ENCODE data around the gene NCAM2.

Gene NCAM2

GRCh38 chr21:21028275-21028820, 30.1 kb downstream of the NCAM2 start:
- DNase-seq (ENCODE audit: low spot score): no peak

DNA sequence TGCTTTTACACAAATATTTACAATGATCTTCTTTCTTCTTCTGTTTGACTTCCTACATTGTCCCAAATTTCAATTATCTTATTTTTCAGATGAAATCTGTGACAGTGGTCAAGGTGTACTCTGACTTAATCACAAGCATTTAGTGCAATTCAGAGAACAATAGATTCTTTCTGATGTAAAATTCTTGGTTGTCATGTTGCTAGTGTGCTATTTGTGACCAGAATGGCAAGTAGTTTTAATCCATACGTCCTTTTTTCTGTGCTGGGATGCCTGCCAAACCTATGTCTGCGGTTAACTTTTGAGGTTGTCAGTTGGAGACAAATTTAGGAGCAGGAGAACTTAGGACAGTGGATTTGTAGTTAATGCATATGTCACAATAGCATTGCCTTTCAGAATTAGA, 31.0 kb downstream of the NCAM2 start:
- no peak for DNase-seq (ENCODE audit: low spot score)

DNA sequence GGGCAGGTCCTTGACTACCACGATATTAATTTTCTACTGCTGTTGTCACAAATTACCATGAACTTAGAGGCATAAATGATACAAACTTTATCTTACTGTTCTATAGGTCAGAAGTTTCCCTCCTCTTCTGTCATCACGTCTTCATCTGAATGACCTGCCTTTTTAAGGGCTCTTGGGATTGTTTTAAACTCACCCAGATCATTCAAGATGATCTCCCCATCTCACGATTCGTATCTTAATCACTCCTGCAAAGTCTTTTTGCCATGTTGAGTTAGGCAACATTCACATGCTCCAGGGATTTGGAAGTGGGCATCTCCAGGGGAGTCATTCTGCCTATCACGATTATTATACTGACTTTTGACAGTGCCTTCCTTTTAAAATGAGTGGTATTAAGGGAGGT, 32.1 kb downstream of the NCAM2 start:
- no peak for DNase-seq (ENCODE audit: low spot score)

DNA sequence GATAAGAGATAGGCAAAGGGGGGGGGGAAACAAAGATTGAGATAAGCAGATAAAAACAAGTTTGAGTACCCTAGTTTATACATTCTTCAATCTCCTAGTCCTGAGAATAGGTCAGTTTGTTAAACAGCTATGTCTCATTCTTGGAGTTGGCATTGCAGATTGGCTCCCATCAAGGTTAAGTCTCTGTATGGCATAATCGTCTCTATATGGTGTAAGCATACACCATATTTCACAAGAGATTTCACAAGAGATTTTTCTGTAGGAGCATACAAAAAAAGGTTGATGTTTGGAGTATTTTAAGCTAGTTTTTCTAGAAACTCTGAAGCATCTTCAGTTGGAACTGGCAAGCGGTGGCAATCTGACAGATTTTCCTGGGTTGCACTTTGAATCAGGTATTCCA, 35.8 kb downstream of the NCAM2 start:
- DNase-seq (ENCODE audit: low spot score): no peak

DNA sequence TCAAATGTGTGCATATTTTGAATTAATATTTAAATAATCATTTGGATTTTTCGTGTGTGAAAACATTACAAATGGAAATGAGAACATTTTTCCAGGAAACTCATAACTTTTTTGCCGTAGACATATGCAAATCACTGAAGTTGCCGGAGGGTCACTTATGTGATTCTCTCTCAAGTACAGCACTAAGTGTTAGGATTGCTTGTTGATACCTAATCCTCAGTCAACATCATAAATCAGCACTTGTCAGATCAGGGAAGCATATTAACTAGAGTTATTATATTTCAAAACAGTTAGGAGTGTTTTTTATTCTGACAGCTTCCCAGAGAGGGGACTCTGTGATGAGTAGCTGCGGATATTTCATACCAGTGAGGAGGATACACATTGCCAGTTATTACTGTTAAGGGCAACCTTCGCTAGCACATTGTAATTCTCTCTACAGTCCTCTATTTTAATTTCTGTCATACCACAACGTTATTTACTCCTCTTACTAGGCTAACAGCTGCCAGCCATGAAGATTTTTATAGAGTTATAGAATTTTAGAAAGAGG, 41.5 kb downstream of the NCAM2 start:
- no peak for DNase-seq (ENCODE audit: low spot score)

GRCh38 chr21:21045518-21045917, 47.3 kb downstream of the NCAM2 start:
- DNase-seq (ENCODE audit: low spot score): no peak

- DNase-seq (ENCODE audit: low spot score): no peak
Observed at GRCh38 chr21:21046063-21046462, 47.9 kb downstream of the NCAM2 start.

DNA sequence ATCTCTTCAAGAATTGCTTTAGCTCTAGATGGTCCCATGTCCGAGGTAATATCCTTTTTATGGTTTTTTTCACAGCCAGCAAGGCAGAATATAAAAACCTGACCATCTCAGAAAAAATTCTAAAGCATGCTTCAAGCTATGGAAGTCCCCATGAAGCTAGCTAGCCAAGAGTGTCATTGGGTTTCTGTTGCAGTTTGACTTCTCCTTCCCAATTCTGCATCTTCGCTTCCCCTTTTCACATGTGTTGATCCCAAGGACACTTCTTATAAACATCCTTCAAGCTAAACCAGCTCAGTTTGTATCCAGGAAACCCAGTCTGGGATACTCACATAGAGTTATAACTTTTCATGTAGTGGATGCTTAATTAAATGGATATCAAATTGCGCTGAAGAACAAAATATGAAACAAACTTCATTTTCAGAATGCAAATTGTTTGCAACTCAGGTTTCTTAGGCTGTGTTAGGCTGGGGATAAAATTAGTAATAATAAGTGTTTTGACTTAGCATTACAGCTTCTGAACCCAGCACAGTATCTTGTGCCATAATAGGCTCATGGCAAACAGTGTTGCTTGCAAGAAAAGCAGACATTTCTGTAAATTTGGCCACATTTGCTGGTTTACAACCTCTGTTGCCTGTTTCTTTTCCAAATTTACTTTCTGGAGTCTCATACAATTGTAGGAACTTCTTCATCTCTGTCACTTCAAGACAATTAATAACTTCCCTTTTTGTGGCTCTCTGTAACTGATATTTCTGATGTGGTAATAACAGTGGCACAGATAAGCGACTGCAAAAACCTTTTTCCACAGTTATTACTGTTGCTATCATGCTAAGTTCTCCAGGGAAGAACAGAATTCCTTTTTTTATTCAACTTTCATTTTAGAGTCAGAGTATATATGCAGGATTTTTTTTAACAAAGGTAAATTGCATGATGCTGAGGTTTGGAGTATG, 53.2 kb downstream of the NCAM2 start:
- no peak for DNase-seq (ENCODE audit: low spot score)

- peak; percentile 4 for DNase-seq (ENCODE audit: low spot score)
Observed at GRCh38 chr21:21052672-21053071, 54.5 kb downstream of the NCAM2 start.

DNA sequence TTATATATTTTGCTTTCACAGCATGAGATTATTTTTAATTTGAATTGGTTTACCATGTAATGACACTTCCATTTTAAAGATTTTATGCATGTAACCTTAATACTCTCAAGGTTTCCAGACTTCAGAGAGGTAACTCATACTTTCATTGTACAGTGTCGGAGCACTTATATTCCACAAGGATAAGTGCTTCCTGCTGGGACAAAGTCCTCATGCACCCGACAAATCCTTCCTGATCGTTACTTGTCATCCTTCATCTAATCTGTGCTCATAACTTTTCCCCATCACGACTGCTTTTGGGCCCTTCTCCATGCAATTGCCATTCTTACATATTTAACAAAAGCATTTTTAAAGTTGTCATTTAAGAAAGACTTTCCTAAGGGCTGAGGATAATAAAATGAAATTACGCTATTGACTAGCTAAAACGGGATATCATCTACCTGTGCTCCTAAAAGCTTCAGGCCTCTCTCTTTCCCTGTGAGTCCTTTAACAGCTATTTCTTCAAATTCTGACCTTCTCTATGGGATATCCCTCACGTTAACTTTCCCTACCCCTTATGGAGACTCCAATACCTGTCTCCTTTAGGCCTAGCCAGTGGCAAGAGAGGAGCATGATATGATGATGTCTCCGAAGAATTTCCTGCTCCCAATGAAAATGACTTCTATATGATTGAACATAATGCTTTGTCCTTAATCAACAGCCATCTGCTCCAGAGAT, 59.3 kb downstream of the NCAM2 start:
- DNase-seq (ENCODE audit: low spot score): no peak

DNA sequence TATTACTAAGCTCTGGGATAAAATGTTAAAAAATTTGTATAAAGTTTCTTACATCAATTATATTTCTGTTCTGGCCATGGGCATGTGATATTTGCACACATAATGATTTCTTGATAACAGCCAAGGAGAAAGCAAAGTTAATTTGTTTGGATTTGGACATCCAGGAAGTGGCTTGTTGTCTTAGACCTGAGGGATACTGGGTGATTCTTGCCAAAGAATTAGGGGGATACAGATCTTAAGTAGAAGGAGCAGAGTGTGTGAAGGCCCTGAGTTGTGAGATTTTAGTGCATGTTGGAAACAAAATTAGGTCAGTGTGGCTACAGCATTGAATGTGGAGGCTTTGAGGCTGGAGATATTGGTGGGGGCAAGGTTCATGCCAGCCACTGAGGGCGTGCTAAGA, 65.6 kb downstream of the NCAM2 start:
- no peak for DNase-seq (ENCODE audit: low spot score)

DNA sequence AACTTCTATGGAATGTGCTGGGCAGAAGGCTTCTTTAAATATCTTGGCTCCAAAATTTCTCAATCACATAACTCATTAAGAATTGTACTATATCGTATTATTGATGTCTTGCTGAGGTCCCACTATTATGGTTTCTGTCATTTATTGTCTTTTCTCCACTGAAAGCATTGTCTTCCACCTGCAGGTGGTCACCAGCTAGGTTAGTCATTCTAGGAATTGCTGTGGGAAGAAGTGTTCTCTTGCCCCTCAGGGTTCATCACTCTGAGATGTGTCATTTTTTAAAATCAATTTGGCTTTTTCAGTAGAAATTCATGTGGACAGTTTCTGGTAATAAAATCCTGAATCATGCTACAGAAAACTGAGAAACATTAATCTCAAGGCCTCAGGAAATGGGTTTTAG, 66.1 kb downstream of the NCAM2 start:
- DNase-seq (ENCODE audit: low spot score): no peak

- no peak for DNase-seq (ENCODE audit: low spot score)
Observed at GRCh38 chr21:21067375-21067774, 69.2 kb downstream of the NCAM2 start.

DNA sequence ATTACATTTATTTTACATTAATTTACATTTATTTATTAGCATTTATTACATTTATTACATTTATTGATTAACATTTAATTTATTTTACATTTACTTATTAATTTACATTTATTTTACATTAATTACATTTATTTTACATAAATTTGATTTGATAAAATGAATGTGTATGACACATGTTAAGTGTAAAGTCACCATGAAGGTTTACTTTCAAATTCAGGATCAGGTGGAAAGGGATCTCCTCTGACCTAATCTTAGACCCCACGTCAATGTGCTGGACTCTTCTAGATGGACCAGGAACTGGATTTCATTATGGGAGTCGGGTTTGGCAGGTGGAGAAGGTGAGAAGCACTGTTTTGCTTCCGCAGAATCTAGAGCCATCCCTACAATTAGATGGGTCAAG, 76.1 kb downstream of the NCAM2 start:
- DNase-seq (ENCODE audit: low spot score): no peak

- DNase-seq (ENCODE audit: low spot score): no peak
Observed at GRCh38 chr21:21076051-21076450, 77.8 kb downstream of the NCAM2 start.

DNA sequence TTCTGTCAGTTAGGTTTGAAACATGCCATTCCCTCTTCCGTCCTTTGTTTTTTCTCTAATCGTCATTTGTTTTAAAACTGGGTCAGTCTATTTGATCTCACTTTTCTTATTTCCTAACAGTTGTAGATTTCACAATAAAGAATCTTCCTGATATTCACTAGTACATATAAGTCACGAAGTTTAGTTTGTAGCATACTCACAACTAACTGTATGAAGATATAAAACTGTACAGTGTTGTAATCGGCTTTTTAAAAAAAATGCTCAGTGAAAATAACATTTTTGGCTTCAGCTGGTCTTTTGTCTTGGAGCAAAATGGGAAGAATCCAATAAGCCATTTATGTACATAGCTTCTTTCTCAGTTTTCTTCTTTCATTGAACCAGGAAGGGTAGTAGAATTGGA, 78.3 kb downstream of the NCAM2 start:
- no peak for DNase-seq (ENCODE audit: low spot score)

- no peak for DNase-seq (ENCODE audit: low spot score)
Observed at GRCh38 chr21:21079646-21080045, 81.4 kb downstream of the NCAM2 start.

GRCh38 chr21:21084179-21084578, 86.0 kb downstream of the NCAM2 start:
- DNase-seq (ENCODE audit: low spot score): no peak

- DNase-seq (ENCODE audit: low spot score): no peak
Observed at GRCh38 chr21:21085206-21085605, 87.0 kb downstream of the NCAM2 start.

GRCh38 chr21:21096956-21097355, 98.7 kb downstream of the NCAM2 start:
- DNase-seq (ENCODE audit: low spot score): no peak

- DNase-seq (ENCODE audit: low spot score): no peak
Observed at GRCh38 chr21:21097466-21097865, 99.3 kb downstream of the NCAM2 start.

- DNase-seq (ENCODE audit: low spot score): peak; percentile 13
Observed at GRCh38 chr21:21101911-21102310, 103.7 kb downstream of the NCAM2 start.

- DNase-seq (ENCODE audit: low spot score): no peak
Observed at GRCh38 chr21:21102896-21103295, 104.7 kb downstream of the NCAM2 start.

Measured in HuH-7 (cell line).